ENCODE data around the gene ALKBH4.
"Not testable (repeated sequence)": the region's sequence is repeated elsewhere in the genome, so short reads cannot be mapped to it uniquely, and the experiment has no call there.

ALKBH4 gene

GRCh38 chr7:102464577-102465280, at the start of gene ALKBH4, which contains the start of gene LRWD1:
Gene ALKBH4, minus strand, starts transcription at chr7:102464863. Its CDS starts 27 bp downstream, at chr7:102464836.
Gene LRWD1, plus strand, starts transcription at chr7:102464984. Its CDS starts 97 bp downstream, at chr7:102465081.
- no peak for FAIRE-seq

- not testable (repeated sequence) for FAIRE-seq
These were observed 48.1 kb upstream of the ALKBH4 start for GRCh38 chr7:102512642-102513221.

GRCh38 chr7:102511860-102512522, 47.3 kb upstream of the ALKBH4 start:
- FAIRE-seq = not testable (repeated sequence)

GRCh38 chr7:102510575-102510974, 45.9 kb upstream of the ALKBH4 start:
- not testable (repeated sequence) for FAIRE-seq

GRCh38 chr7:102507410-102508088, 42.9 kb upstream of the ALKBH4 start:
- not testable (repeated sequence) for FAIRE-seq

- FAIRE-seq = not testable (repeated sequence)
These were observed 40.9 kb upstream of the ALKBH4 start for GRCh38 chr7:102505298-102506185.

- FAIRE-seq = not testable (repeated sequence)
These were observed 38.5 kb upstream of the ALKBH4 start for GRCh38 chr7:102503141-102503540.

GRCh38 chr7:102498321-102498720, 33.7 kb upstream of the ALKBH4 start:
- FAIRE-seq = not testable (repeated sequence)

- FAIRE-seq = not testable (repeated sequence)
These were observed 32.6 kb upstream of the ALKBH4 start for GRCh38 chr7:102497308-102497707.

- not testable (repeated sequence) for FAIRE-seq
These were observed 32.2 kb upstream of the ALKBH4 start for GRCh38 chr7:102496861-102497260.

GRCh38 chr7:102494473-102495149, 29.9 kb upstream of the ALKBH4 start:
- not testable (repeated sequence) for FAIRE-seq

GRCh38 chr7:102494026-102494425, 29.4 kb upstream of the ALKBH4 start:
- FAIRE-seq = not testable (repeated sequence)

- not testable (repeated sequence) for FAIRE-seq
These were observed 28.7 kb upstream of the ALKBH4 start for GRCh38 chr7:102493220-102493935.

GRCh38 chr7:102490529-102491075, 25.9 kb upstream of the ALKBH4 start:
- not testable (repeated sequence) for FAIRE-seq

- not testable (repeated sequence) for FAIRE-seq
These were observed 19.7 kb upstream of the ALKBH4 start for GRCh38 chr7:102484317-102484716.

GRCh38 chr7:102481962-102482361, 17.3 kb upstream of the ALKBH4 start:
- not testable (repeated sequence) for FAIRE-seq

GRCh38 chr7:102479982-102480637, 15.4 kb upstream of the ALKBH4 start:
- not testable (repeated sequence) for FAIRE-seq

- FAIRE-seq = not testable (repeated sequence)
These were observed 14.5 kb upstream of the ALKBH4 start for GRCh38 chr7:102479209-102479584.
